Prostate gland (tissue), 2 donors: Measurements from ENCODE around the gene YWHAQ. TPM values are rescaled to one million over a fixed set of nuclear protein-coding genes. Genes with fewer than 3 reads are reported as not detected.
"Not testable (repeated sequence)": the region's sequence is repeated elsewhere in the genome, so short reads cannot be mapped to it uniquely, and the experiment has no call there.

ENCODE experiments used
- DNase-seq: peaks from one replicate; pipeline ENCODE4 v3.0.0-alpha.2; 2019; ENCODE audit warnings: low spot score
- H3K27ac ChIP-seq, 2 donors: fragments of 200-600 bp; sonication (generic); 2 replicates each; pipeline ENCODE4 v1.5.1; 2017 to 2019
- H3K27me3 ChIP-seq: fragments of 200-600 bp; sonication (generic); replicated peaks from 2 replicates; pipeline ENCODE4 v1.5.1; 2019; ENCODE audit not compliant: insufficient read depth
- H3K36me3 ChIP-seq, 2 donors: fragments of 200-600 bp; sonication (generic); 1 replicate in 1 of 2; 2 replicates in 1 of 2; pipeline versions ENCODE4 v1.5.1 to v1.8.1; 2017 to 2019
- H3K4me1 ChIP-seq: fragments of 200-600 bp; sonication (generic); replicated peaks from 2 replicates; pipeline ENCODE4 v1.5.1; 2019
- H3K4me3 ChIP-seq, 2 donors: fragments of 200-600 bp; sonication (generic); 2 replicates each; pipeline ENCODE4 v1.5.1; 2017 to 2019
- H3K9me3 ChIP-seq: fragments of 200-600 bp; sonication (generic); 2 replicates; pipeline ENCODE4 v1.5.1; 2017
- POLR2A ChIP-seq: fragments of 450-650 bp; IDR thresholded peaks from one replicate; pipeline ENCODE4 v1.6.1; 2016; ENCODE audit warnings: antibody characterized with exemption, mild to moderate bottlenecking
- POLR2AphosphoS5 ChIP-seq: sonication (generic); formaldehyde crosslinking; IDR thresholded peaks from one replicate; pipeline ENCODE4 v1.6.1; 2017; ENCODE audit warnings: antibody characterized with exemption
- WGBS: methylation state at CpG from one replicate; pipeline ENCODE4 v1.1.5; 2018; 5-methylcytosine and 5-hydroxymethylcytosine counted together
- intact Hi-C: fragments of 100-400 bp; cut with DNase I; formaldehyde crosslinking; loops from one replicate; pipeline ENCODE4 v1.14.2; 2022
- total RNA-seq, 2 donors: library from RNA; depleted of rRNA; stranded (reverse); fragments of >200 nt; gene quantifications; one replicate each; pipeline ENCODE4 v1.1.0, GENCODE V29; 2016
- TF ChIP-seq, protein P1 (sequence below), 4 experiments: fragments of 200-600 bp in 2 of 4; fragments of 450-650 bp in 2 of 4; sonication (generic) in 2 of 4; IDR thresholded peaks; 1 replicate in 3 of 4; 2 replicates in 1 of 4; pipeline ENCODE4 v1.5.1; 2016 to 2019; ENCODE audit warnings: antibody characterized with exemption in 4 of 4, mild to moderate bottlenecking in 2 of 4, moderate library complexity in 2 of 4

YWHAQ gene
- total RNA-seq, 2 donors from 2014 or later = 208 to 248 TPM

DNA sequence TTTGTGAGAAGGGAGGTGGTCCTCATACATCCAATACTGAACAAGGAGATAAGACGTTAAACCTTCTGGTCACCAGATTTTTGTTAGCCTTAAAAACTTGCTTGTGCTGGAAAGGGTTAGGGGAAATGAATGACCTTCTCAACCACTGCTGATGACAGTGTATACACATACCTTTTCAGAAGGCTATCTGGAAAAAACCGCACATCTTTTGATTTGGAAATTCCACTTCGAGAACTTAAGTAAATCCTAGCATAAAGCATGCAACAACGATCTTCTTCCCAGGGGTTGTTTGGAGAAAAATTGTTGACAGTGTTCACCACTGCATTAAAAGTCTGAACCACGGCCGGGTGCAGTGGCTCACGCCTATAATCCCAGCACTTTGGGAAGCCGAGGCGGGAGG, 7.6 kb downstream of the YWHAQ start:
- Histone ChIP-seq H3K4me1 (peaks cover 6% of the 10 kb centered on the region), H3K4me3 (no peak overlapping the region), H3K27ac (no peak overlapping the region), H3K36me3 (no peaks in the 10 kb centered on the region), H3K27me3 (no peaks in the 10 kb centered on the region), H3K9me3 (no peaks in the 10 kb centered on the region)
- intact Hi-C loops = no loop called here
- 83% methylated on average over 9 of the region's 9 CpGs for WGBS
- no peak for DNase-seq
- TF ChIP-seq POLR2AphosphoS5 = no peak
- TF ChIP-seq POLR2A = no peak
- TF ChIP-seq, protein P1, sequence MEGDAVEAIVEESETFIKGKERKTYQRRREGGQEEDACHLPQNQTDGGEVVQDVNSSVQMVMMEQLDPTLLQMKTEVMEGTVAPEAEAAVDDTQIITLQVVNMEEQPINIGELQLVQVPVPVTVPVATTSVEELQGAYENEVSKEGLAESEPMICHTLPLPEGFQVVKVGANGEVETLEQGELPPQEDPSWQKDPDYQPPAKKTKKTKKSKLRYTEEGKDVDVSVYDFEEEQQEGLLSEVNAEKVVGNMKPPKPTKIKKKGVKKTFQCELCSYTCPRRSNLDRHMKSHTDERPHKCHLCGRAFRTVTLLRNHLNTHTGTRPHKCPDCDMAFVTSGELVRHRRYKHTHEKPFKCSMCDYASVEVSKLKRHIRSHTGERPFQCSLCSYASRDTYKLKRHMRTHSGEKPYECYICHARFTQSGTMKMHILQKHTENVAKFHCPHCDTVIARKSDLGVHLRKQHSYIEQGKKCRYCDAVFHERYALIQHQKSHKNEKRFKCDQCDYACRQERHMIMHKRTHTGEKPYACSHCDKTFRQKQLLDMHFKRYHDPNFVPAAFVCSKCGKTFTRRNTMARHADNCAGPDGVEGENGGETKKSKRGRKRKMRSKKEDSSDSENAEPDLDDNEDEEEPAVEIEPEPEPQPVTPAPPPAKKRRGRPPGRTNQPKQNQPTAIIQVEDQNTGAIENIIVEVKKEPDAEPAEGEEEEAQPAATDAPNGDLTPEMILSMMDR (IDR thresholded peaks at IDR 0.05) = no peak

DNA sequence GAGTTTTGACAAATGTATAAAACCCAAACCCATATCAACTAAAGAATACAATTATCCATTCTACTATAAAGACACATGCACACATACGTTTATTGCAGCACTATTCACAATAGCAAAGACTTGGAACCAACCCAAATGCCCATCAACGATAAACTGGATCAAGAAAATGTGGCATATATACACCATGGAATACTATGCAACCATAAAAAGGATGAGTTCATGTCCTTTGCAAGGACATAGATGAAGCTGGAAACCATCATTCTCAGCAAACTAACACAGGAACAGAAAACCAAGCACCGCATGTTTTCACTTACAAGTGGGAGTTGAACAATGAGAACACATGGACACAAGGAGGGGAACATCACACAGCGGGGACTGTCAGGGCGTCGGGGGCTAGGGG, 9.1 kb downstream of the YWHAQ start:
- intact Hi-C loops, H3K27ac ChIP-seq, H3K4me1 ChIP-seq, H3K36me3 ChIP-seq, H3K9me3 ChIP-seq, H3K4me3 ChIP-seq, H3K27me3 ChIP-seq, DNase-seq: not testable (repeated sequence)
- 81% methylated on average over 6 of the region's 6 CpGs for WGBS

DNA sequence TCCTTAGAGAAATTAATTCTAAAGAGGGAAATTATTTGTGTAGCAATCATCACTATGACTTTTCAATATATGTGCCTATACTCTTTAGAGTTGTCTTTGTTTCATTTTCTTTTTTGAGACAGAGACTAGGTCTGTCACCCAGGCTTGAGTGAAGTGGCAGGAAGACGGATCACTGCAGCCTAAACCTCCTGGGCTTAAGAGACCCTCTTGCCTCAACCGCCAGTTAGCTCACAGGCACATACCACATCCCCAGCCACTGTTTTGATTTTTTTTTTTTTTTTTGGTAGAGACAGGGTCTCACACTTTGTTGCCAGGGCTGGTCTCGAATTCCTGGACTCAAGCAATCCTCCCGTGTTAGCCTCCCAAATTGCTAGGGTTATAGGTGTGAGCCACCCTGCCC, 12.4 kb downstream of the YWHAQ start:
- Histone ChIP-seq H3K27me3 (no peaks in the 10 kb centered on the region), H3K4me1 (peaks cover 9% of the 10 kb centered on the region), H3K9me3 (no peaks in the 10 kb centered on the region), H3K4me3 (no peak overlapping the region), H3K27ac (no peak overlapping the region), H3K36me3 (no peaks in the 10 kb centered on the region)
- no peak for TF ChIP-seq POLR2A
- TF ChIP-seq, protein P1 (IDR thresholded peaks at IDR 0.05) = no peak
- no peak for TF ChIP-seq POLR2AphosphoS5
- no peak for DNase-seq
- intact Hi-C loops = no loop called here
- 89% methylated on average over 4 of the region's 4 CpGs for WGBS

DNA sequence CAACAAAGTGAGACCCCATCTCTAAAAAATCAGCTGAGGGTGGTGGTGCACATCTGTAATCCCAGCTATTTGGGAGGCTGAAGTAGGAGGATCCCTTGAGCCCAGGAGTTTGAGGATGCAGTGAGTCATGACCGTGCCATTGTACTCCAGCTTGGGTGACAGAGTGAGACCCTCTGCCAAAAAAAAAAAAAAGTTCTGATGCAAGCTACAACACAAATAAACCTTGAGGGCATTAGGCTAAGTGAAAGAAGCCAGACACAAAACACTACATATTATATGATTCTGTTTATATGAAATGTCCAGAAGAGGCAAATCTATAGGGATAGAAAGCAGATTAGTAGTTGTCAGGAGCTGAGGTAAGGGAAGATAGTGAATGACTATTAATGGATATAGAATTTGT, 13.0 kb downstream of the YWHAQ start:
- DNase-seq = no peak
- no peaks in the 10 kb centered on the region for H3K27me3 ChIP-seq
- no peak for TF ChIP-seq POLR2AphosphoS5
- TF ChIP-seq, protein P1 (IDR thresholded peaks at IDR 0.05) = no peak
- no peak for TF ChIP-seq POLR2A
- H3K4me1 ChIP-seq = peaks cover 10% of the 10 kb centered on the region
- no peak overlapping the region for H3K4me3 ChIP-seq
- intact Hi-C loops = no loop called here
- no peak overlapping the region for H3K27ac ChIP-seq
- H3K36me3 ChIP-seq = no peaks in the 10 kb centered on the region
- 55% methylated on average over 1 of the region's 1 CpG for WGBS
- H3K9me3 ChIP-seq = no peaks in the 10 kb centered on the region

DNA sequence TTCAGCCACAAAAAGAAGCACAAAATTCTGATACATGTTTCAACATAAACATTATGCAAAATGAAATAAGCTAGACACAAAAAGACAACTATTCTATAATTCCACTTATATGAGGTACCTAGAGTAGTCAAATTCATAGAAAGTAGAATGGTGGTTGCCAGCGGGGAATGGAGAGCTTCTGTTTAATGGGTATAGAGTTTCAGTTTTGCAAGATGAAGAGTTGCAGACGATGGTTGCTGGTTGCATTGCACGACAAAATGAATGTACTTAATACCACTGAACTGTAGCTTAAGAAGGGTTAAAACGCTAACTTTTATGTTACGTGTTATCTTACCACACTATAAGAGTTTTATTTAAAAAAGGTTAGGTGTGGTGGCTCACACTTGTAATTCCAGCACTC, 13.5 kb downstream of the YWHAQ start:
- intact Hi-C loops = no loop called here
- TF ChIP-seq, protein P1 (IDR thresholded peaks at IDR 0.05) = no peak
- TF ChIP-seq POLR2AphosphoS5 (no peak), POLR2A (no peak)
- peaks cover 10% of the 10 kb centered on the region for H3K4me1 ChIP-seq

More for the DNA sequence above, 13.5 kb downstream of the YWHAQ start:
- WGBS = 94% methylated on average over 5 of the region's 5 CpGs
- no peak overlapping the region for H3K4me3 ChIP-seq
- no peak for DNase-seq
- H3K36me3 ChIP-seq = no peaks in the 10 kb centered on the region
- no peak overlapping the region for H3K27ac ChIP-seq
- H3K27me3 ChIP-seq = no peaks in the 10 kb centered on the region
- H3K9me3 ChIP-seq = no peaks in the 10 kb centered on the region
